ENCODE results near the gene TMEM125. TPM values are rescaled to one million over a fixed set of nuclear protein-coding genes. Genes with fewer than 3 reads are reported as not detected.

The TMEM125 gene
- total and polyA plus RNA-seq, 3 donors from 2014 or later = 0.71 to 2.2 (median 2.0) TPM

- 85 to 97% methylated on average over 4 of the region's 4 CpGs for WGBS, 2 donors
- Histone ChIP-seq H3K36me3 (ENCODE audit: low read depth, missing control alignments) (no peaks in the 10 kb centered on the region), H3K9me3 (no peaks in the 10 kb centered on the region), H3K27ac (no peak overlapping the region), H3K27me3 (no peaks in the 10 kb centered on the region), H3K4me1 (no peaks in the 10 kb centered on the region), H3K4me3 (no peak overlapping the region)
- TF ChIP-seq POLR2A (IDR thresholded peaks at IDR 0.05) = no peak
- TF ChIP-seq CTCF (IDR thresholded peaks at IDR 0.05) = no peak
- intact Hi-C loops (cut with DNase I; ENCODE audit: low total_unique reads) = loop anchor here (10.0 kb wide), 1 partner anchor 182 kb away; no protein-coding TSS in a partner anchor
- DNase-seq = no peak
Observed at GRCh38 chr1:43232482-43232881, 37.3 kb upstream of the TMEM125 start.

- WGBS, 2 donors = 86 to 94% methylated on average over 5 of the region's 5 CpGs
- Histone ChIP-seq H3K4me1 (no peaks in the 10 kb centered on the region), H3K4me3 (no peak overlapping the region), H3K36me3 (ENCODE audit: low read depth, missing control alignments) (no peaks in the 10 kb centered on the region), H3K27ac (no peak overlapping the region), H3K9me3 (no peaks in the 10 kb centered on the region), H3K27me3 (no peaks in the 10 kb centered on the region)
- no peak for DNase-seq
- no peak for TF ChIP-seq CTCF (IDR thresholded peaks at IDR 0.05)
- TF ChIP-seq POLR2A (IDR thresholded peaks at IDR 0.05) = no peak
- intact Hi-C loops (cut with DNase I; ENCODE audit: low total_unique reads) = loop anchor here (10.0 kb wide), 1 partner anchor 181 kb away; no protein-coding TSS in a partner anchor
Observed at GRCh38 chr1:43233631-43234030, 36.2 kb upstream of the TMEM125 start.

- no peaks in the 10 kb centered on the region for H3K4me1 ChIP-seq
- H3K36me3 ChIP-seq (ENCODE audit: low read depth, missing control alignments) = no peaks in the 10 kb centered on the region
- H3K9me3 ChIP-seq = no peaks in the 10 kb centered on the region
- intact Hi-C loops (cut with DNase I; ENCODE audit: low total_unique reads) = loop anchor here (10.0 kb wide), 1 partner anchor 181 kb away; no protein-coding TSS in a partner anchor
- no peak overlapping the region for H3K4me3 ChIP-seq
- TF ChIP-seq POLR2A (IDR thresholded peaks at IDR 0.05) (no peak), CTCF (IDR thresholded peaks at IDR 0.05) (no peak)
- WGBS, 2 donors = 92% methylated on average over 14 to 17 of the region's 17 CpGs
- DNase-seq = no peak
- no peak overlapping the region for H3K27ac ChIP-seq
- H3K27me3 ChIP-seq = no peaks in the 10 kb centered on the region
Observed at GRCh38 chr1:43234267-43234666, 35.5 kb upstream of the TMEM125 start.

GRCh38 chr1:43235040-43235439 lies 34.7 kb upstream of the TMEM125 start:
- intact Hi-C loops (cut with DNase I; ENCODE audit: low total_unique reads) = loop anchor here (10.0 kb wide), 1 partner anchor 180 kb away; no protein-coding TSS in a partner anchor
- Histone ChIP-seq H3K4me3 (no peak overlapping the region), H3K27me3 (no peaks in the 10 kb centered on the region), H3K9me3 (no peaks in the 10 kb centered on the region), H3K27ac (no peak overlapping the region), H3K4me1 (no peaks in the 10 kb centered on the region), H3K36me3 (ENCODE audit: low read depth, missing control alignments) (no peaks in the 10 kb centered on the region)
- TF ChIP-seq POLR2A (IDR thresholded peaks at IDR 0.05) (no peak), CTCF (IDR thresholded peaks at IDR 0.05) (no peak)
- 63 to 73% methylated on average over 8 of the region's 8 CpGs for WGBS, 2 donors
- DNase-seq = no peak

GRCh38 chr1:43235451-43236121 lies 34.2 kb upstream of the TMEM125 start:
- intact Hi-C loops (cut with DNase I; ENCODE audit: low total_unique reads) = loop anchor here (10.0 kb wide), 1 partner anchor 179 kb away; no protein-coding TSS in a partner anchor
- 74 to 85% methylated on average over 8 to 9 of the region's 9 CpGs for WGBS, 2 donors
- no peak for DNase-seq
- H3K36me3 ChIP-seq (ENCODE audit: low read depth, missing control alignments) = no peaks in the 10 kb centered on the region
- no peaks in the 10 kb centered on the region for H3K27me3 ChIP-seq
- H3K4me3 ChIP-seq = no peak overlapping the region
- H3K9me3 ChIP-seq = no peaks in the 10 kb centered on the region
- no peak for TF ChIP-seq POLR2A (IDR thresholded peaks at IDR 0.05)
- TF ChIP-seq CTCF (IDR thresholded peaks at IDR 0.05) = no peak
- no peak overlapping the region for H3K27ac ChIP-seq
- H3K4me1 ChIP-seq = peaks cover under 1% of the 10 kb centered on the region

Measured in testis (tissue), 3 donors.